Inflammatory macrophage (primary cell): ENCODE data around the gene PELI1.
"Not testable (repeated sequence)": the region's sequence is repeated elsewhere in the genome, so short reads cannot be mapped to it uniquely, and the experiment has no call there.

ENCODE experiments used
- DNase-seq, 2 donors: peaks; one replicate each; pipeline ENCODE4 v3.0.0-alpha.2; 2020 to 2022

PELI1 gene

GRCh38 chr2:64081046-64081445 is 63.2 kb downstream of the PELI1 start:
- no peak for DNase-seq

- no peak for DNase-seq
Observed at GRCh38 chr2:64080179-64080578, 64.0 kb downstream of the PELI1 start.

- not testable (repeated sequence) for DNase-seq
Observed at GRCh38 chr2:64079688-64080087, 64.5 kb downstream of the PELI1 start.

- DNase-seq, result not testable (repeated sequence)
Observed at GRCh38 chr2:64076828-64077227, 67.4 kb downstream of the PELI1 start.

- DNase-seq, result not testable (repeated sequence)
Observed at GRCh38 chr2:64074616-64075015, 69.6 kb downstream of the PELI1 start.

- no peak for DNase-seq
Observed at GRCh38 chr2:64067326-64067725, 76.9 kb downstream of the PELI1 start.

- no peak for DNase-seq
Observed at GRCh38 chr2:64065516-64065915, 78.7 kb downstream of the PELI1 start.

- peak; percentile 23 to 30 for DNase-seq
Observed at GRCh38 chr2:64063924-64064331, 80.3 kb downstream of the PELI1 start.

GRCh38 chr2:64063454-64063853 is 80.8 kb downstream of the PELI1 start:
- no peak for DNase-seq

- no peak for DNase-seq
Observed at GRCh38 chr2:64062840-64063239, 81.4 kb downstream of the PELI1 start.

- DNase-seq, result no peak
Observed at GRCh38 chr2:64059270-64059669, 85.0 kb downstream of the PELI1 start.

- no peak for DNase-seq
Observed at GRCh38 chr2:64056021-64056420, 88.2 kb downstream of the PELI1 start.

- DNase-seq, result no peak
Observed at GRCh38 chr2:64054161-64054915, 89.9 kb downstream of the PELI1 start.

- DNase-seq, result no peak
Observed at GRCh38 chr2:64052463-64053241, 91.6 kb downstream of the PELI1 start.

- peak; percentile 62 to 77 for DNase-seq
Observed at GRCh38 chr2:64049633-64050220, 94.5 kb downstream of the PELI1 start.

- DNase-seq, result no peak
Observed at GRCh38 chr2:64045938-64046337, 98.3 kb downstream of the PELI1 start.
